HG03159 (cell line): ENCODE measurements around the gene MED13L.

ENCODE experiments used
- ATAC-seq: cut with Tn5 transposase; IDR thresholded peaks from one replicate; pipeline ENCODE4 v1.9.1; 2021; ENCODE audit warnings: mild to moderate bottlenecking, moderate library complexity; ENCODE audit not compliant: unreplicated experiment

MED13L gene

GRCh38 chr12:115957686-115958290, 319.7 kb downstream of the MED13L start:
- ATAC-seq, result no peak

- ATAC-seq, result no peak
Observed at GRCh38 chr12:115956659-115957058, 320.8 kb downstream of the MED13L start.

GRCh38 chr12:115956236-115956635, 321.3 kb downstream of the MED13L start:
- no peak for ATAC-seq

GRCh38 chr12:115953450-115953849, 324.0 kb downstream of the MED13L start:
- no peak for ATAC-seq

GRCh38 chr12:115953031-115953430, 324.5 kb downstream of the MED13L start:
- ATAC-seq, result no peak

- ATAC-seq, result no peak
Observed at GRCh38 chr12:115950959-115951358, 326.5 kb downstream of the MED13L start.

GRCh38 chr12:115949675-115950074, 327.8 kb downstream of the MED13L start:
- ATAC-seq, result no peak

- no peak for ATAC-seq
Observed at GRCh38 chr12:115947696-115948062, 329.8 kb downstream of the MED13L start.

- no peak for ATAC-seq
Observed at GRCh38 chr12:115946867-115947695, 330.4 kb downstream of the MED13L start.

GRCh38 chr12:115946092-115946491, 331.4 kb downstream of the MED13L start:
- no peak for ATAC-seq

GRCh38 chr12:115945491-115945885, 332.0 kb downstream of the MED13L start:
- ATAC-seq, result no peak

GRCh38 chr12:115944837-115945490, 332.5 kb downstream of the MED13L start:
- no peak for ATAC-seq

GRCh38 chr12:115944392-115944742, 333.1 kb downstream of the MED13L start:
- ATAC-seq, result no peak

- no peak for ATAC-seq
Observed at GRCh38 chr12:115943630-115944391, 333.7 kb downstream of the MED13L start.

- ATAC-seq, result no peak
Observed at GRCh38 chr12:115943310-115943629, 334.2 kb downstream of the MED13L start.

- ATAC-seq, result no peak
Observed at GRCh38 chr12:115942346-115942745, 335.1 kb downstream of the MED13L start.

- ATAC-seq, result no peak
Observed at GRCh38 chr12:115941362-115941761, 336.1 kb downstream of the MED13L start.

- no peak for ATAC-seq
Observed at GRCh38 chr12:115938794-115939377, 338.6 kb downstream of the MED13L start.

GRCh38 chr12:115936997-115937916, 340.2 kb downstream of the MED13L start:
- no peak for ATAC-seq

GRCh38 chr12:115934877-115935276, 342.6 kb downstream of the MED13L start:
- ATAC-seq, result no peak
